DMS53 (cell line): ENCODE data around the gene HPN.
"Not testable (repeated sequence)": the region's sequence is repeated elsewhere in the genome, so short reads cannot be mapped to it uniquely, and the experiment has no call there.

ENCODE experiments used
- DNase-seq: peaks from one replicate; lab custom pipeline; 2025; lab: John Stamatoyannopoulos, UW

HPN gene

DNA sequence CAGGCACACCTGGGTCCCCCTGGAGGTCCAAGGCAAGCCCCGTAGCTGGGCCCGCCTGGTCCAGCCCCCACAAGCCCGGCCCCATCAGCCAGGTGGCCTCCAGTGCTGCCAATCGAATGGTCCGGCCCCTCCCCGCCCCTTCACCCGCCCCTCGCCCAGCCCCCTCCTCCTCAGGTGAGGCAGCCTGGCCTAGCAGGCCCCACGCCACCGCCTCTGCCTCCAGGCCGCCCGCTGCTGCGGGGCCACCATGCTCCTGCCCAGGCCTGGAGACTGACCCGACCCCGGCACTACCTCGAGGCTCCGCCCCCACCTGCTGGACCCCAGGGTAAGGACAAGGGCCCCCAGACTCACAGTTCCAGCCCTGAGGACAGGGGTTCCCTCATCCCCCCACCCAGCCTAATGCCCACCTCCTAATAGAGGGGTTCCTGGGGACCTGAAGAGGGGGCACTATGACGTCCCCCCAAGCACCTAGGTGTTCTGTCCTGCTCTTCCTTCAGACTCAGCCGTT lies at the start of gene HPN:
TSS of gene HPN (plus strand) at position 174 of the 508 bp plus-strand sequence. CDS start 786 bp downstream, outside the sequence.
- peak; percentile 96 for DNase-seq

DNA sequence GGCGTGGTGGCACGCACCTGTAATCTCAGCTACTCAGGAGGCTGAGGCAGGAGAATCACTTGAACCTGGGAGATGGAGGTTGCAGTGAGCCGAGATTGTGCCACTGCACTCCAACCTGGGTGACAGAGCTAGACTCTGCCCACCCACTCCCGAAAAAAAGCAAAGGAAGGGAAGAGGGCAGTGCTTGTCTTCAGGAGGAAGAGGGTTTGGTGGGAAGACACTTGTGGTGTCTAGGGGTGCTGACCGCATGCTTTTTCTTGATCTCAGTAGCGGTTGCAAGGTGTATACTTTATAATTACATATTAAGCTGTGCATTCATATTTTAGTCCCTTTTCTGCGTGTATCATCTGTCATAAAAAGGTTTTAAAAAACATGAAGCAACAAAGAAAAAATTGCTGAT lies 48.9 kb upstream of the HPN start:
- DNase-seq: not testable (repeated sequence)

DNA sequence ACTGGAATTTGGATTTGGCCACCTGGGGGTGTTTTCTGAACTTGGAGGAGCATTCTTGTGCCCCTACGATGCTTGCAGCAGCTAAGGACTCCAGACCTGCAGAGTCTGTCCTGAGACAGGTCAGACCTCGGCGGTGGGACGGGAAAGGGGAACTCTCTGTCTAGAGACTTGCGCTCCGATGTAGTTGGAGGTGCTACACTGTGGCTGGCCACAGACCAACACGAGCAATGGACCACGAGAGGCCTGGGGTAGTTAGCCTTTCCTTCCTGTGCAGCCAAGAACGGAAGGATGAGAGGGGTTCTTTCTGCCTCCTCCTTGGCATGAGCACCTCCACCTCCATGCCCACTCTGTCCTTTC lies 47.3 kb upstream of the HPN start:
- DNase-seq: no peak

DNA sequence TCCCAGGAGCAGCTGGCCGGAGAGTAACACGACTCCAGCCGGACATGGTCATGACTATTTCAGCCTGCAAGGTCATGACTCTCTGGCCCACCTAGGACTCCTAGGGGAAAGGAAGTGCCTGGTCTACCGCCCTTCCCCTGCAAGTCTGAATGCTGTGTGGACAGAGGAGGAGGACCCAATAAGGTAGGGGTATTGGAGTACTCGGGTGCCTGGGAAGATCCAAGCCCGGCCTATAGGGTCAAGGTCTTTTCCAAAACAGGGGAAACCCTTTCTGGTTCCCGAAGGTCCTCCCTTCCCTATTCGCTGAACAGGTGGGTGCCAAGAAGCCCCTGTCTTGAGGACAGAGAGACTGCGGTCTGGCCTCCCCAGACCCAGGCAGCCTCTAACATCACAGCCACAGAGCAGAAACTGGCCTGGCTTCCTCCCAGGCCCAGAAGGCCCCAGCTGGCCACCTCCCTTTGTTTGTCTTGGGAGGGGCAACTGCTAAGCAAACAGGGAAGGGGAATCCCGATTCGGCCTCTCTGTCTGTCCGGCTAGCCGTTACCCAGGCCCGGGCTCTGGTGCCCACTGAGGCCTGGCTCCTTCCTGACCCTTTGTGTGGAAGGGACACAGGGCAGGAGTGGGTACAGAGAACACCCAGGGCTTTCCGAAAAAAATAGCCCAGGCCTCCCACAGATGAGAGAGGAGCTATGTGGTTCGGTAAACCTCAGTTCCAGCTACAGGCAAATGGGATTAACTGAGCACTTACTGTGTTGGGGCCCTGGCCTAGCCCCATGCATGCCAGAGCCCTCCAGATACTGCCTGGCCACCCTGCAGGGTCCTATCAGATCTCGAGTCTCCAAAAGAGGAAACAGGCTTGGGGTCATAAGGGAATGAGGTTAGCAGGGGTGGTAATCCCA lies 46.6 kb upstream of the HPN start:
- peak; percentile 96 for DNase-seq

DNA sequence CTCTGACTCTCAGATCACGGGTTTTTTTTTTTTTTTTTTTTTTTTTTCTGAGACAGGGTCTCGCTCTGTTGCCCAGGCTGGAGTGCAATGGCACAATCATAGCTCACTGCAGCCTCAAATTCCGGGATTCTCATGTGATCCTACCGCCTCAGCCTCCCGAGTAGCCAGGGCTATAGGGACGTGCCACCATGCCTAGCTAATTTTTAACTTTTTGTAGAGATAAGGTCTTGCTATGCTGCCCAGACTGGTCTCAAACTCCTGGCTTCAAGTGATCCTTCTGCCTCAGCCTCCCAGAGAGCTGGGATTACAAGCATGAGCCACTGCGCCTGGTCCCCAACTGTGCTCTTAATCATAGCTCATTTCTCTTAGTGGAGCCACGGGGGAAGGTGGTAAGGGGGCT lies 46.0 kb upstream of the HPN start:
- peak; percentile 64 for DNase-seq

DNA sequence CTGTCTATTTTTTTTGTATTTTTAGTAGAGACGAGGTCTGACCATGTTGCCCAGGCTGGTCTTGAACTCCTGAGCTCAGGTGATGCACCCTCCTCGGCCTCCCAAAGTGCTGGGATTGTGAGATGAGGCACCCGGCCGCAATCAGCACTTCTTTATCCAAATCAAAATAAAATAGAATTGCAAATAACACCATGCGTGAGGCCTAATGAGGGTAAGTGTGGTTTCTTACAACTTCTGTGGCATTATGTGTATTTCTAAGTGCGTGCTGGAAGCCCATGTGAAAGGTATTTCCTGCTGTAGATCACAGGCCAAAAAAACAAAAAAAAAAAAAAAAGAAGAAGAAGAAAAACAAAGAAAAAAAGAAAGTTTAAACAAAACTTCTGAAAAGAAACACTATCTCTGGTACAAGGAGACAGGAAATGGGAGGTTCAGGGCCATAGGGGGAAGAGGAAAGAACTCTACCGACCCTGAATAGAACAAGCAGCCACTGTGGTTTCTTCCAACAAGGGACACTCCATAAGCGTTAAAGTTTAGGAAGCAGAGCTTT lies 44.4 kb upstream of the HPN start:
- DNase-seq: no peak

DNA sequence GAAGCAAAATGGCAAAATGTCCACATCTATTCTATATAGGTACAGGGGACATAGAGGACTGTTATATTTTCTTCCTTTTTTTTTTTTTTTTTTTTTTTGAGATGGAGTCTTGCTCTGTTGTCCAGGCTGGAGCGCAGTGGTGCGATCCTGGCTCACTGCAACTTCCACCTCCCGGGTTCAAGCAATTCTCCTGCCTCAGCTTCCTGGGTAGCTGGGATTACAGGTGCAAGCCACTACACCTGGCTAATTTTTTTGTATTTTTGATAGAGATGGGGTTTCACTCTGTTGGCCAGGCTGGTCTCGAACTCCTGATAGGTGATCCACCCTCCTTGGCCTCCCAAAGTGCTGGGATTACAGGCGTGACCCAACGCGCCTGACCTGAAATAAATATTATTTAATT lies 43.3 kb upstream of the HPN start:
- DNase-seq: not testable (repeated sequence)

DNA sequence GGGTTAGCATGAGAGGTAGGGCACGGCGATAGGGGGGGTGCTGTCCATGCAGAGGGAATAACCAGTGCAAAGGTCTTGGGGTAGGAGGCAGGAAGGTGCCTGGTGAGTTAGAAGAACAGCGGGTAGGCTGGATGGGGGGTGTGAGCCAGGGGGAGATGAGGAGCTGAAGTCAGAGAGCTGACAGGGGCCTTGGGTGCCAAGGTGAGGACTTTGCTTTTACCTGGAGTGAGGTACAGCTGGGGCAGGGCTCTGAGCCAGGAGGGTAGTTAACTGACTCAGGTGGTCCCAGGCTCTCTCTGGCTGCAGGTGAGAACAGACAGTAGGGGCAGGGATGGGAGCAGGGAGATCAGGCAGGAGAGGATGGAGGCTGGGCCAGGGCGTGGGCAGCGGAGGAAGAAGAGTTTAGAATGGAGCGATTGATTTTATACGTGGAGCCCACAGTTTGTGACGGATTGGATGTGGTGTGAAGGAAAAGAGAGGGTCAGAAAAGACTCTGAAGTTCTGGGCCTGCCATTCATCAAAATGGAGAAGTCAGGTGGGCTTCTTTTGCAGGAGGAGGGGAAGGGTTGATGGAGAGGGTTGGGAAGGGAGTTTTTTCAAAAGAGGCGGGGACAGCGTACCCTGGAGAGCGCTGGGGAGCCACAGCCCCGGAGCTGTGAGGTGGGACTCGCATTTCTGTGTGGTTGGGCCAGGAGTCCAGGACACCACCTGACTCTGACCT lies 42.6 kb upstream of the HPN start:
- no peak for DNase-seq

DNA sequence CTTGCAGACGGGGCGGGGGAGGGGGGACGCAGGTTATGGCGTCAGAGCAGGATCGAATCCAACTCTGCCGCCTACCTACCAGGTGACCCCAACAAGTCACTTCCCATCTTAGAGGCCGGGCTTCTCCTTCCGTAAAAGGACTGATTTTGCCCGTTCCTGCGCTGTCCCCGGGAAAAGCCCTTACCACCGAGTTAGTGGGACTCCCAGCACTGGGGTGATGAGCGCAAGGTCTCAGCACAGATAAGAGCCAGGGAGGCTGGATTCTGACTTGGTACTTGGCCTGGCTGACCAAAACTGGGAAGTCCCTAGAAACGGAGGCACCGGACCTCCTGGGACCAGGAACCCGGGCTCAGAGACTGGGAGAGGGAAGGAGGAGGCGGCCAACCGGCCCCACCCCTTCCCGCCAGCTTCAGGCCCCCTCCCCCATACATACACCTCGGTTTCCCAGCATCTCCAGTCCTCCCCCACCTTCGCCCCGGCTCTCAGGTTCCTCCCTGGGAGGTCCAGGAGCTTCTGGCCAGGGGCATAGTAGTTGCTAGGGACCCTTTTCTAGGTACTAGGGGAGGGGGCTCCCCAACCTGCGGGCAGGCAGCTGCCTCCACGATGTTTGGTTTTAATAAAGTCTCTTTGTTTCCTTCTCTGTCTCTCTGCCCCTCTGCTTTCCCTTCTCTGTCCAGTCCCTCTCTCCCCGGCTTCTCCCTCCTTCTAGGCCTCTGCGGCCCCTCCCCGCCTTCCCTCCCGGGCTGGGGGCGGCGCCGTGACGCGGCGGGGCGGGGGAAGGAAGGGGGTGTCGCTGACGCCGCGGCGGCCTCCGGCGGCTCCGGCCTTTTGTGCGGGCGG lies 41.8 kb upstream of the HPN start, which contains the start of gene GRAMD1A:
TSS of gene GRAMD1A (plus strand) at position 826 of the 840 bp plus-strand sequence. CDS start 156 bp downstream, outside the sequence.
- DNase-seq: peak; percentile 96

DNA sequence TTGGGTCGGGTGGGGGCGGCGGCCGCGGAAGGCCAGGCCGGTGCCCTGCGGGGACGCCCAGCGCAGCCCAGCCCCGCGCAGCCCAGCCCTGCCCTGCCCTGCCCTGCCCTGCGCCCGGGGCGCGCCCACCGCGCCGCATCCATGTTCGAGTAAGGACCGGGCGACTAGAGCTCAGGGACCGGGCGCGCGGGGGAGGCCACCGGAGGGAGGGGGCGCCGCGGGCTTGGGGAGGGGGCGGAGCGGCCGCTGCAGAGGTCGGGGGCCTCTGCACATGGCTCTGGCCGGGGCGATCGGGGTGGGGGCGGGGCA lies 41.2 kb upstream of the HPN start:
- no peak for DNase-seq

DNA sequence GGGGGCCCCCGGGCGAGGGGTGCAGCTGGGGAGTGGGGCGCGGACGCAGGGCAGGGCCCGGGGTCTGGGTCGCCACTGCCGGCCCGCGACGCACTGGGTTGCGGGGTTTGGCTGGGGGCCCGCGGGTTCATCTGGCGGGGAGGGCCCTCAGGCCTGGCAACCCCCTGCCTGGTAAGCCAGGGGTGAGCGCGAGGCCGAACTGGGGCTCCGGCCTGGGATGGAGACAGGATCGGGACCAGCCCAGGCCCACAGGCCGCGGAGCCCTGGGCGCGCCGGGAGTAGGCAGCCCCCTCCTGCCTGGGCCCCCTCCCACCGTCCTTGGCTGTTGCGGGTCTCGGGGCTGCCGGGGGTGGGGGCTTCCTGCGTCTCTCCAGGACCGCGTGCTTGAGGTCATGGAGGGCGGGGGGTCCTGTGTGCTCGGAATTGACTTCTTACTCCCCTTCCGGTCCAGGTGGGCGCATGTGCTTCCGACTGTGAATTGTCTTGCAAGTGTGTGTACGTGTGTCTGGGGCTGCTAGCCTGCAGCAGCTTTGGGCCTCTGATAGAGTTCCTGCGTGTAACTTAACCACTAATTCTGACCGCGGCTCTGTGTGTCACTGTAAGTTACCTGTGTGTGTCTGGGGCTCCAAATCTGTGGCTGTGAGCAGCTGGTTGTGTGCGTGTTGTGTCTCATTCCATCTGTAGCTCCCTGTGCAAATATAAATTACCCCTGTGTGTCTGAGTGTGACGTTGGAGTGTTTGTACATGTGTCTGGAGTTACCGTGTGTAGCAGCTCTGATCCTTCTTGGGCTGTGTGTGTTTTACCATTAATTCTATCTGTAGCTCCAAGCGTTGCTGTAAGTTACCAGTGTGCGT lies 40.6 kb upstream of the HPN start:
- peak; percentile 94 for DNase-seq

DNA sequence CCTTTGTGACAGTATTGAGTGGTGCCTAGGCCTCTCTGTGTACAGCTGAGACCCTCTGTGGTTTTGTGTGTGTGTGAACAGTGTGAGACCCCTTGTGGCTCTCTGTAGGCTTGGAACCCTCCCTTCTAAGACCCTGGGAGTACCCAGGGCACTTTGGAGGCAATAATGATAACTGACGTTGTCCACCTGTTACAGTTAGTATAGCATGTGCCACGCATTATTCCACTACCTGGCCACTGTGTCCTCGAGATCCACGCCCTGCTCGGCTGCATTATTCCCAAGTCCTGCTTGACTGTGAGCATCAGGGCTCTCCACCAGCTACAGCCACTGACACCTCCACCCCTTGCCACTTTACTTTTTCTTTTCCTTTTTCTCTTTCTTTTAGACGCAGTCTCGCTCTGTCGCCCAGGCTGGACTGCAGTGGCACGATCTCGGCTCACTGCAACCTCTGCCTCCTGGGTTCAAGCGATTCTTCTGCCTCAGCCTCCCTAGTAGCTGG lies 39.4 kb upstream of the HPN start:
- no peak for DNase-seq

DNA sequence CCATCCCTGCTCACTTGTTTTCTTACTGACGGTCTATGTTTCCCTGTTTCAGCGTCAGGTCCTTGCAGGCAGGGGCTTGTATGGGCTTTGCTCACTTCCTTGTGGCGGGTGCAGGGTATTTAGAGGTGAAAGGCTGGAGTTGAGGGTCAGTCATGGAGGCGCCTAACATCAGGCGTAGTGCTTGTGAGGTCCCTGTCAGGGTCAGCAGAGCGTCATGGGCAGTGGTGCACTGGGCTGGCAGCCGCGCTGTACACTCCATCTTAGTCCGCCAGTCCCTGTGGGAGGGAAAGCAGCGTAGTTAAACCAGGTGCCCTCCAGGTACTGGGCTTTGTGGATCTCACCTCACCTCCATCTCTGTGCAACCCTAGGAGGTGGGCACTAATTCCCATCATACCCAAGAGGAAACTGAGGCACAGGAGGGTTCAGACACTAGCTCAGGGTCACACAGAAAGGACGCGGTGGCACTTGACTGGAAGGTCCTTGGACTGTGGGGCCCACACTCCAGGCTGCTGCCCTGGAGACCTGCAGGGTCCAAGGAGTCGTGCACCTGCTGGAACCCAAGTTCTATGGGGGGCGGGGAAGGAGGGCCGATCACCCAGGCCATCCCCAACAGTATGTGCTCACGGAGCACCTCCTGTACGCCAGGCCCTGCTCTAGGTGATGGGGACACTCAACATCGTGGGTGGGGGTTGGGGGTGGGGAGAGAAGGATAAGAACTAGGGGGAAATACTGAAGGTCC lies 36.8 kb upstream of the HPN start:
- no peak for DNase-seq

DNA sequence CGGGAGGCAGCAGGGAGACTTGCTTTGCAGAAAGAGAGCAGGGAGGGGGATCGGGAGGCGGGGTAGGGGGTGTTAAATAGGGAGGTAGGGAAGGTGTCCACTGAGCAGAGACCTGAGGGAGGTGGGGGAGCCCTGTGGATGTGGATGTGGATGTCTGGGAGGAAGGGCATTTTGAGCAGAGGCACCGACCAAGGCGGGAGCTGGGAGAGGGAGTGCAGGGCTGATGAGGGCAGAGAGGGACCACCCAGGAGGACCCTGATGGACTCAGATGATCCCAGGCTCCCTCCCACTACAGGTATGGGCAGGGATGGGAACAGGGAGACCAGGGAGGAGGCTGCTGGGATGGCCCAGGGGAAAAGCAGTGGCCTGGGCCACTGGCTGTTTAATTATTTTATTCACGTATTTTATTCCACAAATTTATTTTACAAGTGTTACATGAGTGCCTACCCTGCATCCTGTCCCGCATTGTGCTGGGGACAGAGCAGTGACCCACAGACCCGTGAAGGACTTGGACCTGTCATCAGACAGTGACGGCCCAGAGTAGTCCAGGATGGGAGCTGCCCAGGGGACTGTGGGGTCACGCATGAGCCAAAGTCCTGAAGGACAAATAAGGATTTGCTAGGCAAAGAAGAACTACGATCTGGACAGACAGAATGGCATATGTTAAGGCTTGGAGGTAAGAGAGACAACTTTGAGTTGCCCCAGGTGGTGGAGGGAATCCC lies 36.1 kb upstream of the HPN start:
- no peak for DNase-seq

DNA sequence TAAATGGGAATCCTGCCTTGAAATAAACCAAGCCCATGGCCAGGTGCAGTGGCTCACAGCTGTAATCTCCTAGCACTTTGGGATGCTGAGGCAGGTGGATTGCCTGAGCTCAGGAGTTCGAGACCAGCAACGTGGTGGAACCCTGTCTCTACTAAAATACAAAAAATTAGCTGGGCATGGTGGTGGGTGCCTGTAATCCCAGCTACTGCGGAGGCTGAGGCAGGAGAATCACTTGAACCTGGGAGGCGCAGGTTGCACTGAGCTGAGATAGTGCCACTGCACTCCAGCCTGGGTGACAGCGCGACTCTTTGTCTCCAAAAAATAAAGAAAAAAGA lies 35.5 kb upstream of the HPN start:
- not testable (repeated sequence) for DNase-seq

DNA sequence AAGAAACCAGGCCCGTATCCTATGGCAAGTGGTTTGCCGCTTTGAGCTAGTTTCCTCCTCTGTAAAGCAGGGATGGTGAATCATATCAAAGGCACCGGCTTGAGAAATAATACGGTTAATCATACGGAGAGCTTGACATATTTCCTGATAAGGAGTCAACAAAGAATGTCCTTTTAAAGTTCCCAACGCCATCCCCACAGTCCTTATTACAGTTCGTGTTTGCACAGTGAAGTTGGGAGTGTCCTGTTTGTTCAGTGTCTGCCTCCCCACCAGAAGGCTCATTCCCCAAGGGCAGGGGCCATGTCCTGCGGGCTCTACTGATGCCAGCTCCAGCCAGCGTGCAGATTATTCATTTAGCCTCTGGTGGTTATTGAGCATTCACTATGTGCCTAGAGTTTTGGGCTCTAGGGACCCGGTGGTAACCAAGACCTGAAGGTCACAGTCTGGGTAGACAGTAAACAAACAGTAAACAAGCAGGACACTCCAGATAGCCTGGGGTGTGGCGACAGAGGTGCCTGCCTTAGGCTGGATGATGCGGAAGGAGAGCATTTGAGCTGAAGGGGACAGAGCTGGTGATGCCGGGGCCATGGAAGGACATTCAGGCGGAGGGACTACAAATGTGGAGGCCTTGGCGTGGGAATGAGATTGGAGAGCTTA lies 35.1 kb upstream of the HPN start:
- DNase-seq: peak; percentile 79

DNA sequence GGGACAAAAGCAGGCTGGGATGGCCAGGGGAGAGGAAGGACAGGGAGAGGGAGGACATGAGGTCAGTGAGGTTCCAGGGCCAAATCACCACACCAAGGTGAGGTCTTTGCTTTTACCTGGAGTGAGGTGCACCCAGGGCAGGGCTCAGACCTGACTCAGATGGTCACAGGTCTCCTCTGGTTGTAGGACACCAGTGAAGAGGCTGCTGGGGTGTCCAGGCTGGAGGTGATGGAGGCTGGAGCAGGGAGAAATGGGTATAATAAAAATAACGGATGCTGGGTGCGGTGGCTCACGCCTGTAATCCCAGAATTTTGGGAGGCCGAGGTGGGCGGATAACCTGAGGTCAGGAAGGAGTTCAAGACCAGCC lies 34.5 kb upstream of the HPN start:
- no peak for DNase-seq

DNA sequence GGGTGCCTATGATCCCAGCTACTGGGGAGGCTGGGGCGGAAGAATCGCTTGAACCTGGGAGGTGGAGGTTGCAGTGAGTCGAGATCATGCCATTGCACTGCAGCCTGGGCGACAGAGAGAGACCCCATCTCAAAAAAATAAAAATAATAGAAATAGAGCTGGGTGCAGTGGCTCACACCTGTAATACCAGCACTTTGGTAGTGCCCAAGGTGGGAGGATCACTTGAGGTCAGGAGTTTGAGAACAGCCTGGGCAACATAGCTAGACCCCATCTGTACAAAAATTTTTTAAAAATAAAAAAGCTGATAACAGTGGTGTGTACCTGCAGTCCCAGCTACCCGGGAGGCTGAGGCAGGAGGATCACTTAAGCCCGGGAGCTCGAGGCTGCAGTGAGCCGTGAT lies 34.1 kb upstream of the HPN start:
- not testable (repeated sequence) for DNase-seq

DNA sequence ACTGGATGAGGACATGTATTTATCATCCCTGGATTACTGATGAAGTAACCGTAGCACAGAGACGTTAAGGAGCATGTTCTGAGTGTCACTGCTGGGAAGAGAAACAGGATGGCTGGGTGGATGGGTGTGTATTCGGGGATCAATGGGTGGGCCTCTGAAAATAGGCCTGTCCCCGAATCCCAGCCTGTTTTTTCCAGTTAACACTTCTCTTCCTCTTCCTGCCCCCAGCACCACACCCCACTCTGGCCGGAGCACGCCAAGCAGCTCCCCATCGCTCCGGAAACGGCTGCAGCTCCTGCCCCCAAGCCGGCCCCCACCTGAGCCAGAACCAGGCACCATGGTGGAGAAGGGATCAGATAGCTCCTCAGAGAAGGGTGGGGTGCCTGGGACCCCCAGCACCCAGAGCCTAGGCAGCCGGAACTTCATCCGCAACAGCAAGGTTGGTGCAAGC lies 32.6 kb upstream of the HPN start:
- no peak for DNase-seq
